GM10248 (cell line): ENCODE data around the gene SPON1.

Source experiments
- CTCF ChIA-PET: fragments of 300-600 bp; sonication (Branson Sonifier 250); formaldehyde crosslinking; extraction: SDS; loops from one replicate; lab custom pipeline; 2021; ENCODE audit warnings: antibody characterized with exemption; lab: Yijun Ruan, JAX
- POLR2A ChIA-PET: fragments of 350-650 bp; sonication (Branson Sonifier 250); formaldehyde crosslinking; extraction: SDS; loops from one replicate; lab custom pipeline; 2020; ENCODE audit warnings: antibody characterized with exemption; lab: Yijun Ruan, JAX
- DNase-seq: peaks from one replicate; pipeline ENCODE4 v3.0.0; 2012; ENCODE audit errors: extremely low spot score
- CTCF ChIP-seq: IDR thresholded peaks from 2 replicates; pipeline ENCODE4 v1.5.1; 2012; ENCODE audit warnings: mild to moderate bottlenecking, low read depth; ENCODE audit errors: extremely low read depth, missing control alignments, control extremely low read depth

The SPON1 gene

GRCh38 chr11:14094481-14095037, 132.0 kb downstream of the SPON1 start:
- DNase-seq, result no peak
- ChIA-PET POLR2A (no interaction called here), CTCF (no interaction called here)
- TF ChIP-seq CTCF, result no peak

DNA sequence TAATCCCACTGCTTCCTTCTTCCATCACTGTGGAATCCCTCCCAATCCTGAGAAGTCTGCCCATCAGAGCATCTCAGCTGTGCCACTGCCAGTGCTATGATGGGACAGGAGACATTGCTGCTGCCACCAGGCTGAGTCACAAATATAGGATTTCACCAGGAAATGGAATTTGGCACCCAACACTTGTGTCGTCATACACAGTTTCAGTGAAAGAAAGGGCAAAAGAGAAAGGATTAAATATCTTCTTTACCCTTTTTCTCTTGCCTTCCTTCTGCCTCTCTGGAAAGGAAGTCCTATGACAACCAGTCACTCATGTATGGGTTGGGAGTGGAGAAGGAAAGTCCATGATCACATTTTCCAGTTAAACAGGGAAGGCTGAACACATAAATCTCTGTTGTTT, 133.4 kb downstream of the SPON1 start:
- POLR2A ChIA-PET, result no interaction called here
- DNase-seq, result no peak
- CTCF ChIA-PET, result no interaction called here
- no peak for TF ChIP-seq CTCF

DNA sequence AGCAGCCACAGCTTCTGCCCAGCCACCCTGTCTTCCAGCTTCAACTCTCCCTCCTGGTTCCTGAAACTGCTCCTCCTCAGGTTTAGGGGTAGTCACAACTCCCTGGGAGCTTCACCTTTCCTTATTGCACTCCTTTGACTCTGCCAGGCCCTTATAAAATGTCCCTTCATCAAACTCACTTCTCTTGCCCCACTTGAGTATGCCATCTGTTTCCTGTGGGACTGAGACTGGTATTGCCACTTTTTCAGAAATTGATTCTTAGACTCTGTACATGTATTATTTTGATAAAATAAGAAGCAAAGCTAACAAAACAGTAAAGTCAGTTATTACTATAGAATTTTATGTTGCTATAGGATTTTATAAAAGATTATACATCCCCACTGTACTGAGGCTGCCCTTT, 134.1 kb downstream of the SPON1 start:
- no peak for TF ChIP-seq CTCF
- CTCF ChIA-PET, result no interaction called here
- DNase-seq, result no peak
- POLR2A ChIA-PET, result no interaction called here

DNA sequence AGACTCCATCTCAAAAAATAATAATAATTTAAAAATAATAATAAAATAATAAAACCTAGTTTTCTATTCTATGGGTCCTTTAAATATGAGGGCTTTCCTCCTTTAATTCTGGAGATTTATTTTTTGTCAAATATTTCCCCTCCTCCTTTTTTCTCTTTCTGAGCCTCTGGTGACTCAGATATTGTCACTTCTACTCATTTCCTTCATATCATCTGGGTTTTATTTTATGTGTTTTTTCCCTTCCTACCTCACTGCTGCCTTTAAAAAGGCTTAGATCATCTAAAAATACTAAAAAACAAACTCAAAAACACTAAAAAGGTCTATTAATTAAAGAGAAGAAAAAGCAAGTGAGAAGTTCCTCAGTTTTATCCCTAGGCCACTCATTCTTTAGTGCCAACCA, 138.9 kb downstream of the SPON1 start:
- CTCF ChIA-PET, result no interaction called here
- TF ChIP-seq CTCF, result no peak
- no peak for DNase-seq
- POLR2A ChIA-PET, result no interaction called here

- TF ChIP-seq CTCF, result no peak
- ChIA-PET POLR2A (no interaction called here), CTCF (no interaction called here)
- DNase-seq, result no peak
These were observed 140.2 kb downstream of the SPON1 start for GRCh38 chr11:14102766-14103165.

DNA sequence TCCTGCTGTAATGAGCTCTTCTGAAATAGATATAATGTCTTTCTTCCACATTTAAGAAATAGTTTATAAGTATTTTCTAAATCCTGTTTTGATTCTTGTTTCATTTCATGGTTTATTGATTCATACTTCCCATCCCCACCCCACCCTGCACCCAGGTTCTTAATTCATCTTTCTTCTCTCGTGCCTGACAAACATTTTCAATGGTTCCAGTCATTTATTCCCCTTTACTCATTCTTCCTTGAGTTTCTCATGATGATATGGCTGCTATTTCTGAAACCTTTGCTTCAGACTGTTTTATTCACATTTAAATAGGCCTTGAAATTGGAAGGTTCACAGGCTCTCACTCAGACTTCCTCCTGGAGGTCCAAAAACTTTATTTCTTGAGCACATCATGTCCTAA, 142.9 kb downstream of the SPON1 start:
- no peak for DNase-seq
- ChIA-PET CTCF (no interaction called here), POLR2A (no interaction called here)
- no peak for TF ChIP-seq CTCF
